ENCODE data around the gene PTPN6. TPM values are rescaled to one million over a fixed set of nuclear protein-coding genes. Genes with fewer than 3 reads are reported as not detected.

PTPN6 gene
- total and polyA plus RNA-seq, 10 of the 15 experiments (the other 5 are each of a cell fraction or from before 2014, with no cell fraction given), result 229 to 457 (median 370) TPM

GRCh38 chr12:6923003-6923732, 28.0 kb upstream of the PTPN6 start:
- DNase-seq (ENCODE audit: low read depth, low spot score) (no peak), ATAC-seq (peak; percentile 30; the same call in 2 of the 3 replicates), FAIRE-seq (peak; percentile 79)
- 57% methylated on average over 10 of the region's 10 CpGs for WGBS (ENCODE audit: insufficient coverage, insufficient replicate concordance, low lambda C conversion rate, missing lambda C conversion rate)
- ChIA-PET SMC1A (ENCODE audit: uncharacterized antibody, unreplicated experiment) (interaction anchor here (0.8 to 3.9 kb wide), 8 partner anchors 15 to 95 kb away, joined by 3 to 29 read pairs (median 6); partner anchors contain the start of genes C12orf57, LPCAT3, RNU7-1 and SPSB2), CTCF (interaction anchor here (1.0 to 6.2 kb wide), 23 partner anchors 9 to 187 kb away, joined by 3 to 111 read pairs (median 10); partner anchors contain the start of genes C12orf57, C1RL, ENO2 and LRRC23), RAD21 (ENCODE audit: unreplicated experiment) (interaction anchor here (1.1 to 4.6 kb wide), 6 partner anchors 15 to 189 kb away, joined by 3 to 45 read pairs (median 12); partner anchors contain the start of genes C12orf57 and RNU7-1), POLR2A (interaction anchor here (0.6 to 4.8 kb wide), 5 partner anchors 9 to 32 kb away, joined by 3 to 28 read pairs (median 5); partner anchors contain the start of genes C12orf57 and RNU7-1)
- Histone ChIP-seq H3K4me1 (ENCODE audit: control insufficient read depth, insufficient read depth, low read length) (peaks cover 48% of the 10 kb centered on the region), H3K27ac (ENCODE audit: control insufficient read depth, insufficient read depth) (peak overlapping the region; percentile 36), H3K79me2 (ENCODE audit: control insufficient read depth, insufficient read depth, low read length) (peaks cover 14% of the 10 kb centered on the region), H3K9me3 (replicated peaks; ENCODE audit: control insufficient read depth, insufficient read depth, low read length) (no peaks in the 10 kb centered on the region), H3K4me2 (ENCODE audit: control insufficient read depth, insufficient read depth) (peak overlapping the region; percentile 36), H3K36me3 (ENCODE audit: control insufficient read depth in 2 of 2, insufficient read depth in 2 of 2, low read length in 1 of 2) (peaks cover 0 to 8% of the 10 kb centered on the region in 2 experiments; a peak in 2 of 4 replicates), H3K27me3 (replicated peaks in 1 of 2; ENCODE audit: control insufficient read depth in 2 of 2, insufficient read depth in 2 of 2, low read length in 1 of 2) (no peaks in the 10 kb centered on the region), H2AFZ (ENCODE audit: control insufficient read depth, low read depth, low read length) (no peak overlapping the region; the same call in 1 of the 2 replicates), H4K20me1 (ENCODE audit: control insufficient read depth, insufficient read depth) (no peaks in the 10 kb centered on the region), H3K4me3 (no peak overlapping the region), H3K9ac (ENCODE audit: control insufficient read depth, insufficient read depth, low read length) (peak overlapping the region; percentile 27; the same call in 1 of the 2 replicates)
- in situ Hi-C loops (cut with MboI) (no loop called here), intact Hi-C loops (cut with micrococcal nuclease; ENCODE audit: unreplicated experiment) (loop anchor here (5.0 kb wide), 2 partner anchors 169 to 189 kb away; partner anchors contain the start of gene C1R)
- BruUV-seq (replicated peaks), result TSS peak; percentile 95
- TF ChIP-seq ZBTB4 (CRISPR knock-in tag; IDR thresholded peaks at IDR 0.05), result no peak
- TF ChIP-seq, protein P1, sequence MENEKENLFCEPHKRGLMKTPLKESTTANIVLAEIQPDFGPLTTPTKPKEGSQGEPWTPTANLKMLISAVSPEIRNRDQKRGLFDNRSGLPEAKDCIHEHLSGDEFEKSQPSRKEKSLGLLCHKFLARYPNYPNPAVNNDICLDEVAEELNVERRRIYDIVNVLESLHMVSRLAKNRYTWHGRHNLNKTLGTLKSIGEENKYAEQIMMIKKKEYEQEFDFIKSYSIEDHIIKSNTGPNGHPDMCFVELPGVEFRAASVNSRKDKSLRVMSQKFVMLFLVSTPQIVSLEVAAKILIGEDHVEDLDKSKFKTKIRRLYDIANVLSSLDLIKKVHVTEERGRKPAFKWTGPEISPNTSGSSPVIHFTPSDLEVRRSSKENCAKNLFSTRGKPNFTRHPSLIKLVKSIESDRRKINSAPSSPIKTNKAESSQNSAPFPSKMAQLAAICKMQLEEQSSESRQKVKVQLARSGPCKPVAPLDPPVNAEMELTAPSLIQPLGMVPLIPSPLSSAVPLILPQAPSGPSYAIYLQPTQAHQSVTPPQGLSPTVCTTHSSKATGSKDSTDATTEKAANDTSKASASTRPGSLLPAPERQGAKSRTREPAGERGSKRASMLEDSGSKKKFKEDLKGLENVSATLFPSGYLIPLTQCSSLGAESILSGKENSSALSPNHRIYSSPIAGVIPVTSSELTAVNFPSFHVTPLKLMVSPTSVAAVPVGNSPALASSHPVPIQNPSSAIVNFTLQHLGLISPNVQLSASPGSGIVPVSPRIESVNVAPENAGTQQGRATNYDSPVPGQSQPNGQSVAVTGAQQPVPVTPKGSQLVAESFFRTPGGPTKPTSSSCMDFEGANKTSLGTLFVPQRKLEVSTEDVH (IDR thresholded peaks at IDR 0.05; ENCODE audit: low read depth, partially characterized antibody), result no peak
- TF ChIP-seq SREBF2 (IDR thresholded peaks at IDR 0.05; ENCODE audit: low read length), result no peak
- no peak for TF ChIP-seq EED (IDR thresholded peaks at IDR 0.05; ENCODE audit: low read depth)
- no peak for TF ChIP-seq JUNB (IDR thresholded peaks at IDR 0.05)
- no peak for TF ChIP-seq FOS (IDR thresholded peaks at IDR 0.05; ENCODE audit: borderline replicate concordance, extremely low read depth, insufficient read length)
- TF ChIP-seq ZBTB11 (CRISPR knock-in tag; IDR thresholded peaks at IDR 0.05), result no peak
- TF ChIP-seq CHD2 (IDR thresholded peaks at IDR 0.05; ENCODE audit: borderline replicate concordance, low read depth, low read length), result no peak
- no peak for TF ChIP-seq ZNF207 (IDR thresholded peaks at IDR 0.05; ENCODE audit: borderline replicate concordance)
- no peak for TF ChIP-seq MAX (IDR thresholded peaks at IDR 0.05; ENCODE audit: low read depth, low read length)
- no peak for TF ChIP-seq CBX3 (IDR thresholded peaks at IDR 0.05; ENCODE audit: borderline replicate concordance, low read depth)
- TF ChIP-seq NFIC (IDR thresholded peaks at IDR 0.05; ENCODE audit: low read depth, low read length), result no peak

Data from GM12878 (cell line).